Measurements from ENCODE around the gene ROPN1B. TPM values are rescaled to one million over a fixed set of nuclear protein-coding genes. Genes with fewer than 3 reads are reported as not detected.

ROPN1B gene
- total RNA-seq, 2 experiments from 2014 or later = not detected

GRCh38 chr3:125958511-125959316, 10.3 kb upstream of the ROPN1B start:
- Histone ChIP-seq H3K27ac (ENCODE audit: low read depth, low read length, poor library complexity, severe bottlenecking) (no peak overlapping the region), H3K9me2 (ENCODE audit: insufficient read depth, low read length) (no peaks in the 10 kb centered on the region), H3K9me3 (ENCODE audit: low read length) (no peaks in the 10 kb centered on the region), H3K4me3 (ENCODE audit: low read depth, low read length, poor library complexity, severe bottlenecking) (no peak overlapping the region), H3K36me3 (ENCODE audit: insufficient read depth, low read length) (no peaks in the 10 kb centered on the region), H3K79me2 (ENCODE audit: insufficient read depth, low read depth, low read length) (no peaks in the 10 kb centered on the region), H2AFZ (ENCODE audit: low read length) (no peak overlapping the region), H4K20me1 (ENCODE audit: insufficient read depth, low read length) (no peaks in the 10 kb centered on the region), H3K4me2 (ENCODE audit: low read length) (no peak overlapping the region), H3K4me1 (ENCODE audit: insufficient read depth, low read length, poor library complexity, severe bottlenecking) (no peaks in the 10 kb centered on the region)
- TF ChIP-seq, protein P1, sequence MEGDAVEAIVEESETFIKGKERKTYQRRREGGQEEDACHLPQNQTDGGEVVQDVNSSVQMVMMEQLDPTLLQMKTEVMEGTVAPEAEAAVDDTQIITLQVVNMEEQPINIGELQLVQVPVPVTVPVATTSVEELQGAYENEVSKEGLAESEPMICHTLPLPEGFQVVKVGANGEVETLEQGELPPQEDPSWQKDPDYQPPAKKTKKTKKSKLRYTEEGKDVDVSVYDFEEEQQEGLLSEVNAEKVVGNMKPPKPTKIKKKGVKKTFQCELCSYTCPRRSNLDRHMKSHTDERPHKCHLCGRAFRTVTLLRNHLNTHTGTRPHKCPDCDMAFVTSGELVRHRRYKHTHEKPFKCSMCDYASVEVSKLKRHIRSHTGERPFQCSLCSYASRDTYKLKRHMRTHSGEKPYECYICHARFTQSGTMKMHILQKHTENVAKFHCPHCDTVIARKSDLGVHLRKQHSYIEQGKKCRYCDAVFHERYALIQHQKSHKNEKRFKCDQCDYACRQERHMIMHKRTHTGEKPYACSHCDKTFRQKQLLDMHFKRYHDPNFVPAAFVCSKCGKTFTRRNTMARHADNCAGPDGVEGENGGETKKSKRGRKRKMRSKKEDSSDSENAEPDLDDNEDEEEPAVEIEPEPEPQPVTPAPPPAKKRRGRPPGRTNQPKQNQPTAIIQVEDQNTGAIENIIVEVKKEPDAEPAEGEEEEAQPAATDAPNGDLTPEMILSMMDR (conservative IDR thresholded peaks at IDR 0.05; ENCODE audit: low read length) = no peak
- TF ChIP-seq EZH2phosphoT487 (IDR thresholded peaks at IDR 0.05; ENCODE audit: borderline replicate concordance, low read depth, low read length) = no peak
- intact Hi-C loops (cut with micrococcal nuclease; ENCODE audit: unreplicated experiment) = no loop called here
- POLR2A ChIA-PET = no interaction called here
- no TSS peak for BruUV-seq (replicated peaks)
- DNase-seq (ENCODE audit: low spot score) = no peak
- CTCF ChIA-PET (ENCODE audit: unreplicated experiment) = no interaction called here

DNA sequence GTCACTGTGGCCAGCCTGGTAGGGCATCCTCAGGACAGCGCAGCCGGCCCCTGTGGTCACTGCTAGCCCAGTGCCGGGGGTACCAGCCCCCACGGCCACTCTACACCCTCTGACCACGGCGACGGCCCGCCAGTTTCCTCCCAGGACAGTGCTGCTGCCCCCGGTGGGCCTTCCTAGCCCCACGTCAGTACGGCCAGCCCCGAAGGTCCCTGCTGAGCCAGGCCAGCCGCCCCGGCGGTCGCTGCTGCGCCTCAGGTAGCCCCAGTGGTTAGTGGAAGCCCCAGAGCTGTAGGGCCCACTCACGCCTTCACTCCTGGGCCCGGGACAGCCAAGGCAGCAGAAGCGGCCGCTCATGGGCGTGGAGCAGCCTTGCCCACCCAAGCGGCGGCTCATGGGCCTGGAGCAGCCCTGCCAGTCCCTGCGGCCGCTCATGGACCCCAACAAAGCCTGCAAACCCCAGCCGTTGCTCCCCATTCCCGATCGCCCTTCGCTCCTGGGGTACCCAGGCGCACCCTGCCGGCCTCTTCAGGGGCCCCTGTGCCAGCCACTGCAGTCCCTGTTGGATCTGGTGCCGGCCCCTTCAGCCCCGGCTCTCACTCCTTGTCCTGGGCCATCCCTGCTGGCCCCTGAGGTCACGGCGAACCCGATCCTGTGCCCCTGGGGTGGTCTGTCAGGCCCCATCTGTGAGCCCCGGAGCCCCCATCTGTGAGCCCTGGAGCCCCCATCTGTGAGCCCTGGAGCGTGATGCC, 9.5 kb upstream of the ROPN1B start:
- DNase-seq (ENCODE audit: low spot score) = no peak
- BruUV-seq (replicated peaks) = no TSS peak
- Histone ChIP-seq H3K4me2 (ENCODE audit: low read length) (no peak overlapping the region), H3K27ac (ENCODE audit: low read depth, low read length, poor library complexity, severe bottlenecking) (no peak overlapping the region), H3K36me3 (ENCODE audit: insufficient read depth, low read length) (no peaks in the 10 kb centered on the region), H2AFZ (ENCODE audit: low read length) (no peak overlapping the region), H3K4me1 (ENCODE audit: insufficient read depth, low read length, poor library complexity, severe bottlenecking) (no peaks in the 10 kb centered on the region), H3K9me3 (ENCODE audit: low read length) (no peaks in the 10 kb centered on the region), H3K4me3 (ENCODE audit: low read depth, low read length, poor library complexity, severe bottlenecking) (no peak overlapping the region), H3K9me2 (ENCODE audit: insufficient read depth, low read length) (no peaks in the 10 kb centered on the region), H4K20me1 (ENCODE audit: insufficient read depth, low read length) (no peaks in the 10 kb centered on the region), H3K79me2 (ENCODE audit: insufficient read depth, low read depth, low read length) (no peaks in the 10 kb centered on the region)
- POLR2A ChIA-PET = no interaction called here
- CTCF ChIA-PET (ENCODE audit: unreplicated experiment) = no interaction called here
- intact Hi-C loops (cut with micrococcal nuclease; ENCODE audit: unreplicated experiment) = no loop called here
- TF ChIP-seq EZH2phosphoT487 (IDR thresholded peaks at IDR 0.05; ENCODE audit: borderline replicate concordance, low read depth, low read length) = no peak
- TF ChIP-seq, protein P1 (conservative IDR thresholded peaks at IDR 0.05; ENCODE audit: low read length) = no peak

DNA sequence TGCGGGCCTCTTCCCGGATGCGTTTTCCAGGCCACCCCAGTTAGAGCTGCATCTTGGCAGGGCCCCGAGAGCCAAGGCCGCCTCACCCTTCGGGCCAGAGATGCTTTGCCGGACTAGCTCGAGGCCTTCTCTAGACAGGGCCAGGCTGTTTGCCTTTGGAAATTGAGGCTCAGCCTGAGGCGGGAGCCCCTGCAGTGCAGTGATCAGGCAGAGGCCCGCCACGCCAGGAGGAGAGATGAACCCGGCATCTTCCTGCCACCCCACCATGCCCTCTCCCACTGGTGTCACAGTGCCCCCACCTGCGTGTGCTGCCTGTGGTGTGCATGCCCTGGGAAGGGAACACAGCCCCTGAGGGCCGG, 8.9 kb upstream of the ROPN1B start:
- Histone ChIP-seq H2AFZ (ENCODE audit: low read length) (no peak overlapping the region), H3K4me2 (ENCODE audit: low read length) (no peak overlapping the region), H3K4me3 (ENCODE audit: low read depth, low read length, poor library complexity, severe bottlenecking) (no peak overlapping the region), H3K4me1 (ENCODE audit: insufficient read depth, low read length, poor library complexity, severe bottlenecking) (no peaks in the 10 kb centered on the region), H3K27ac (ENCODE audit: low read depth, low read length, poor library complexity, severe bottlenecking) (no peak overlapping the region), H3K9me3 (ENCODE audit: low read length) (no peaks in the 10 kb centered on the region), H3K36me3 (ENCODE audit: insufficient read depth, low read length) (no peaks in the 10 kb centered on the region), H4K20me1 (ENCODE audit: insufficient read depth, low read length) (no peaks in the 10 kb centered on the region), H3K9me2 (ENCODE audit: insufficient read depth, low read length) (no peaks in the 10 kb centered on the region), H3K79me2 (ENCODE audit: insufficient read depth, low read depth, low read length) (no peaks in the 10 kb centered on the region)
- ChIA-PET POLR2A (no interaction called here), CTCF (ENCODE audit: unreplicated experiment) (no interaction called here)
- no peak for DNase-seq (ENCODE audit: low spot score)
- TF ChIP-seq EZH2phosphoT487 (IDR thresholded peaks at IDR 0.05; ENCODE audit: borderline replicate concordance, low read depth, low read length) = no peak
- TF ChIP-seq, protein P1 (conservative IDR thresholded peaks at IDR 0.05; ENCODE audit: low read length) = no peak
- BruUV-seq (replicated peaks) = no TSS peak
- intact Hi-C loops (cut with micrococcal nuclease; ENCODE audit: unreplicated experiment) = no loop called here

All from OCI-LY7 (cell line).